IMR-90 (cell line): ENCODE results near the gene ZBED4. TPM values are rescaled to one million over a fixed set of nuclear protein-coding genes. Genes with fewer than 3 reads are reported as not detected.

Experiments
- ATAC-seq: fragments of 200-7000 bp; cut with Tn5 transposase; 2 replicates; pipeline ENCODE4 v1.9.1; 2020; ENCODE audit warnings: low read depth, mild to moderate bottlenecking, moderate library complexity
- BruUV-seq: library from RNA; stranded (reverse); fragments of 400-500 nt; replicated peaks from 2 replicates; lab custom pipeline; 2021; lab: Mats Ljungman, UMichigan
- CTCF ChIA-PET: fragments of 300-600 bp; formaldehyde crosslinking; extraction: SDS; loops from one replicate; lab custom pipeline; 2021; ENCODE audit warnings: antibody characterized with exemption; lab: Yijun Ruan, JAX
- POLR2A ChIA-PET: fragments of 300-600 bp; sonication (Branson Sonifier 250); formaldehyde crosslinking; loops from one replicate; lab custom pipeline; 2022; ENCODE audit warnings: antibody characterized with exemption; ENCODE audit not compliant: unreplicated experiment; lab: Charles Lee
- DNase-seq: peaks from one replicate; pipeline ENCODE4 v3.0.0; 2013
- H2AFZ ChIP-seq: replicated peaks from 2 replicates; pipeline ENCODE3; 2013; ENCODE audit warnings: low read length, mild to moderate bottlenecking; ENCODE audit not compliant: poor library complexity
- H2AK5ac ChIP-seq: 2 replicates; pipeline ENCODE4 v1.6.1; 2013; ENCODE audit warnings: low read depth, low read length, inconsistent platforms
- H2AK9ac ChIP-seq: replicated peaks from 2 replicates; pipeline ENCODE3; 2013; ENCODE audit warnings: mild to moderate bottlenecking, low read depth, low read length, moderate library complexity; ENCODE audit not compliant: poor library complexity
- H2BK120ac ChIP-seq: 2 replicates; pipeline ENCODE4 v1.6.1; 2013; ENCODE audit warnings: low read depth, low read length, inconsistent platforms
- H2BK15ac ChIP-seq: 3 replicates; pipeline ENCODE4 v1.6.1; 2013; ENCODE audit warnings: low read depth, low read length, inconsistent platforms
- H2BK20ac ChIP-seq: 2 replicates; pipeline ENCODE4 v1.6.1; 2013; ENCODE audit warnings: low read depth, mild to moderate bottlenecking, inconsistent platforms, low read length, moderate library complexity
- H2BK5ac ChIP-seq: 2 replicates; pipeline ENCODE4 v1.6.1; 2013; ENCODE audit warnings: mild to moderate bottlenecking, low read depth, low read length, inconsistent platforms; ENCODE audit not compliant: poor library complexity, severe bottlenecking
- H3K14ac ChIP-seq: replicated peaks from 2 replicates; pipeline ENCODE4 v1.6.1; 2013; ENCODE audit warnings: low read depth, low read length, inconsistent platforms
- H3K18ac ChIP-seq: 2 replicates; pipeline ENCODE4 v1.6.1; 2013; ENCODE audit warnings: low read depth, low read length, control low read depth
- H3K23ac ChIP-seq: 2 replicates; pipeline ENCODE4 v1.6.1; 2013; ENCODE audit warnings: low read depth, low read length, inconsistent platforms
- H3K27ac ChIP-seq: 2 replicates; pipeline ENCODE4 v1.5.1; 2013; ENCODE audit warnings: mild to moderate bottlenecking, control low read depth, low read length; ENCODE audit not compliant: insufficient read depth
- H3K27me3 ChIP-seq: 2 replicates; pipeline ENCODE4 v1.6.1; 2013; ENCODE audit warnings: low read length; ENCODE audit not compliant: control insufficient read depth, insufficient read depth
- H3K36me3 ChIP-seq: 2 replicates; pipeline ENCODE4 v1.6.1; 2013; ENCODE audit warnings: low read length, mixed read lengths; ENCODE audit not compliant: control insufficient read depth, insufficient read depth
- H3K4ac ChIP-seq: 2 replicates; pipeline ENCODE4 v1.6.1; 2013; ENCODE audit warnings: low read depth, low read length, inconsistent platforms
- H3K4me1 ChIP-seq: 2 replicates; pipeline ENCODE4 v1.6.1; 2013; ENCODE audit warnings: low read length, mixed read lengths; ENCODE audit not compliant: control insufficient read depth, insufficient read depth
- H3K4me2 ChIP-seq: 2 replicates; pipeline ENCODE4 v1.6.1; 2013; ENCODE audit warnings: low read depth, mild to moderate bottlenecking, control low read depth, low read length, moderate library complexity
- H3K4me3 ChIP-seq: 2 replicates; pipeline ENCODE4 v1.5.1; 2013; ENCODE audit warnings: low read depth, mild to moderate bottlenecking, control low read depth, low read length, moderate library complexity; ENCODE audit not compliant: insufficient read depth
- H3K56ac ChIP-seq: 2 replicates; pipeline ENCODE4 v1.6.1; 2013; ENCODE audit warnings: low read length, inconsistent platforms; ENCODE audit not compliant: insufficient read depth; ENCODE audit errors: extremely low read depth
- H3K79me1 ChIP-seq, 2 experiments: 2 replicates each; pipeline ENCODE4 v1.6.1; 2013; ENCODE audit warnings: low read length in 2 of 2, inconsistent platforms in 1 of 2, low read depth in 1 of 2
- H3K9ac ChIP-seq: 2 replicates; pipeline ENCODE4 v1.6.1; 2013; ENCODE audit warnings: low read depth, low read length, control low read depth
- H3K9me1 ChIP-seq: 2 replicates; pipeline ENCODE4 v1.6.1; 2013; ENCODE audit warnings: low read length, inconsistent platforms; ENCODE audit not compliant: insufficient read depth
- H3K9me3 ChIP-seq: 2 replicates; pipeline ENCODE4 v1.6.1; 2013; ENCODE audit warnings: low read length; ENCODE audit not compliant: control insufficient read depth, insufficient read depth
- H4K20me1 ChIP-seq: 2 replicates; pipeline ENCODE4 v1.6.1; 2013; ENCODE audit warnings: low read length, inconsistent platforms; ENCODE audit not compliant: insufficient read depth
- H4K5ac ChIP-seq: 2 replicates; pipeline ENCODE4 v1.6.1; 2013; ENCODE audit warnings: mild to moderate bottlenecking, low read depth, low read length, control low read depth
- H4K8ac ChIP-seq, 2 experiments: 2 replicates each; pipeline ENCODE4 v1.6.1; 2013; ENCODE audit warnings: low read depth in 2 of 2, low read length in 2 of 2, control low read depth in 1 of 2, inconsistent platforms in 1 of 2
- H4K91ac ChIP-seq: 2 replicates; pipeline ENCODE4 v1.6.1; 2013; ENCODE audit warnings: low read depth, low read length, inconsistent platforms; ENCODE audit not compliant: insufficient read depth
- BHLHE40 ChIP-seq: fragments of 150-350 bp; IDR thresholded peaks from 2 replicates; pipeline ENCODE4 v1.6.1; 2016; ENCODE audit warnings: mild to moderate bottlenecking, low read depth, low read length
- FOS ChIP-seq: fragments of 150-350 bp; IDR thresholded peaks from 2 replicates; pipeline ENCODE4 v1.6.1; 2016; ENCODE audit warnings: low read depth, low read length
- MAFK ChIP-seq: IDR thresholded peaks from 2 replicates; pipeline ENCODE4 v1.6.1; 2012; ENCODE audit warnings: low read depth, low read length, improper control_type of control experiment
- MAZ ChIP-seq: IDR thresholded peaks from 2 replicates; pipeline ENCODE4 v1.6.1; 2012; ENCODE audit warnings: low read depth, mild to moderate bottlenecking, low read length, improper control_type of control experiment, moderate library complexity, borderline replicate concordance
- MXI1 ChIP-seq: IDR thresholded peaks from 2 replicates; pipeline ENCODE4 v1.6.1; 2012; ENCODE audit warnings: low read depth, mild to moderate bottlenecking, low read length, moderate library complexity, borderline replicate concordance
- NFE2L2 ChIP-seq: fragments of 150-350 bp; IDR thresholded peaks from 2 replicates; pipeline ENCODE4 v1.6.1; 2016; ENCODE audit warnings: low read depth, mild to moderate bottlenecking, low read length
- POLR2A ChIP-seq: IDR thresholded peaks from 2 replicates; pipeline ENCODE4 v1.6.1; 2012; ENCODE audit warnings: mild to moderate bottlenecking, low read depth, low read length
- RAD21 ChIP-seq: IDR thresholded peaks from 2 replicates; pipeline ENCODE4 v1.6.1; 2012; ENCODE audit warnings: low read length, improper control_type of control experiment
- RCOR1 ChIP-seq: IDR thresholded peaks from 2 replicates; pipeline ENCODE4 v1.6.1; 2012; ENCODE audit warnings: mild to moderate bottlenecking, low read length, improper control_type of control experiment; ENCODE audit not compliant: insufficient replicate concordance
- SMC3 ChIP-seq: fragments of 150-350 bp; IDR thresholded peaks from 2 replicates; pipeline ENCODE4 v1.6.1; 2016; ENCODE audit warnings: low read depth, mild to moderate bottlenecking, antibody characterized with exemption, low read length, moderate library complexity
- WGBS, 2 experiments: methylation state at CpG; one replicate each; pipeline versions ENCODE4 v1.1.5 to v1.1.7; 2013; ENCODE audit warnings: missing lambda C conversion rate in 2 of 2; ENCODE audit not compliant: insufficient read length in 1 of 2; ENCODE audit errors: extremely low coverage in 2 of 2; 5-methylcytosine and 5-hydroxymethylcytosine counted together
- dilution Hi-C: fragments of 300-500 bp; cut with HindIII; formaldehyde crosslinking; loops from one replicate; pipeline ENCODE4 v1.14.3; 2018; ENCODE audit warnings: low sequenced_read_pairs; ENCODE audit not compliant: unreplicated experiment
- in situ Hi-C: fragments of 300-500 bp; cut with MboI; formaldehyde crosslinking; loops from 3 replicates; pipeline ENCODE4 v1.14.3; 2019; ENCODE audit warnings: low sequenced_read_pairs, inconsistent platforms, mixed read lengths
- intact Hi-C: fragments of 100-400 bp; cut with micrococcal nuclease; formaldehyde crosslinking; loops from 2 replicates; pipeline ENCODE4 v1.10.0; 2022
- polyA plus RNA-seq, 3 experiments: library from polyadenylated mRNA; depleted of rRNA; stranded (reverse); fragments of >200 nt; gene quantifications; 2 replicates each; pipeline ENCODE4 v1.2.3, GENCODE V29; 2012; ENCODE audit warnings: low replicate concordance in 1 of 3
- total RNA-seq: library from RNA; depleted of rRNA; stranded (reverse); fragments of >200 nt; gene quantifications from 2 replicates; pipeline ENCODE4 v1.2.3, GENCODE V29; 2012
- TF ChIP-seq, protein P1 (sequence below): conservative IDR thresholded peaks from 2 replicates; pipeline ENCODE4 v1.5.1; 2012; ENCODE audit warnings: mild to moderate bottlenecking, low read depth, low read length, improper control_type of control experiment
- TF ChIP-seq, protein P2 (sequence below): fragments of 150-350 bp; IDR thresholded peaks from 2 replicates; pipeline ENCODE4 v1.6.1; 2017; ENCODE audit warnings: mild to moderate bottlenecking, antibody characterized with exemption, low read length, low read depth

Gene ZBED4
- total and polyA plus RNA-seq, 2 of the 4 experiments (the other 2 are of a cell fraction): 9.3 to 10.5 TPM

DNA sequence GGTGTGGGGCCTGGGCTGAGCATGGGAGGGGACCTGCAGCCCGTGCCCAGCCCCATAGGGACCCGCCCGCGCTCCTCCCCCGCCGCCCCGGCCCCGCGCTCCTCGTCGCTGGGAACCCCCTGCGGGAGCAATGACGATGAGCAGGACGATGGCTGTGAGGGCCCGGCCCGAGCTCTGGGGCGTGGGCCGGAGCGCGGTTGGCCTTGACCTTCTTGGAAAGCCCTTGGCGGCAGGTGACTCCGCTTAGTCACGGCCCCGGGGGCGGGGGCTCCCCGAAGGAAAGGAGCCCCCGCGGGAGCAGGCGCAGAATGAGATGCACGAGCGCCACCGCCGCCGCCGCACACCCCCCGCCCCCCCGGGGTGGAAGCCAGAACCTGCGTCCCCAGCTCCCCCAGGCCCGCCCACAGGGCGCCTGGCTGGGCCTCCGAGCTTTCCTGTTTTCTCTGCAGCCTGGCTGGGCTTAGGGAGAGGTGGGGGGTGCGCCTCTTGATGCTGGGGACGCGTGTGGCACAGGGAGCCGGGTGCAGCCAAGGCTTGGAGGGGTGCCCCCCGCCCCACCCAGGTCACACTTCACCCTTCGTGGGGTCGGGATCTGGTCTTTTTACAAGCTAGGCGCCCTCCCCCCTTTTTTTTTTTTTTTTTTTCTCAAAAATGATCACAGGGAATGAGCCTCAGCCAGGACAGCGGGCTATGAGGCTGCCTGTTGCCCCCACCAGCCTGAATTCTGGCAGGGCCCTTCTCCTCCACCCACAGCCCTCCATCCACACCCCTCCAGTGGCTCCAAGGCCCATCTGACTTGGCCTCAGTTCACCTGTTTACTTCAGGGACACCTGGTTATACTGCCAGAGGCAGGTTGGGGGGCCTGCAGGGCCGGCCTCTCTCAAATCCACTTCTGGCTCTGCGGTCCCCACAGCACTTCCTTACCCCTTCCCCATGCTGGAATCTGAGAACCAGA, 82.7 kb downstream of the ZBED4 start:
- no peaks in the 10 kb centered on the region for H3K27me3 ChIP-seq
- H3K56ac ChIP-seq: no peak overlapping the region
- H4K91ac ChIP-seq: 0 out of 2 replicates have a peak overlapping the region, but pooled peaks have one; percentile 2
- H4K20me1 ChIP-seq: no peaks in the 10 kb centered on the region
- no peak overlapping the region for H2BK20ac ChIP-seq
- peak overlapping the region; percentile 25; the same call in 1 of the 2 replicates for H3K27ac ChIP-seq
- no peak overlapping the region for H3K14ac ChIP-seq
- H2BK120ac ChIP-seq: peak overlapping the region; percentile 60
- WGBS, 2 experiments: 49% methylated on average over 3 of the region's 52 CpGs; no CpG with 5 or more reads in 1 of the 2 experiments
- no peak overlapping the region; the same call in 1 of the 2 replicates for H3K18ac ChIP-seq
- intact Hi-C loops (no loop called here), dilution Hi-C loops (no loop called here), in situ Hi-C loops (no loop called here)
- H3K23ac ChIP-seq: no peak overlapping the region
- H3K4ac ChIP-seq: peak overlapping the region; percentile 51
- H4K5ac ChIP-seq: 0 out of 2 replicates have a peak overlapping the region, but pooled peaks have one; percentile 36
- peak overlapping the region in 1 of 2 experiments; percentile 40; a peak in 1 of 4 replicates for H4K8ac ChIP-seq
- TF ChIP-seq MAZ: peak; percentile 94
- 0 out of 2 replicates have a peak, but pooled peaks have one; percentile 7 for TF ChIP-seq NFE2L2
- TF ChIP-seq, protein P1, sequence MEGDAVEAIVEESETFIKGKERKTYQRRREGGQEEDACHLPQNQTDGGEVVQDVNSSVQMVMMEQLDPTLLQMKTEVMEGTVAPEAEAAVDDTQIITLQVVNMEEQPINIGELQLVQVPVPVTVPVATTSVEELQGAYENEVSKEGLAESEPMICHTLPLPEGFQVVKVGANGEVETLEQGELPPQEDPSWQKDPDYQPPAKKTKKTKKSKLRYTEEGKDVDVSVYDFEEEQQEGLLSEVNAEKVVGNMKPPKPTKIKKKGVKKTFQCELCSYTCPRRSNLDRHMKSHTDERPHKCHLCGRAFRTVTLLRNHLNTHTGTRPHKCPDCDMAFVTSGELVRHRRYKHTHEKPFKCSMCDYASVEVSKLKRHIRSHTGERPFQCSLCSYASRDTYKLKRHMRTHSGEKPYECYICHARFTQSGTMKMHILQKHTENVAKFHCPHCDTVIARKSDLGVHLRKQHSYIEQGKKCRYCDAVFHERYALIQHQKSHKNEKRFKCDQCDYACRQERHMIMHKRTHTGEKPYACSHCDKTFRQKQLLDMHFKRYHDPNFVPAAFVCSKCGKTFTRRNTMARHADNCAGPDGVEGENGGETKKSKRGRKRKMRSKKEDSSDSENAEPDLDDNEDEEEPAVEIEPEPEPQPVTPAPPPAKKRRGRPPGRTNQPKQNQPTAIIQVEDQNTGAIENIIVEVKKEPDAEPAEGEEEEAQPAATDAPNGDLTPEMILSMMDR: no peak
- TF ChIP-seq MAFK: no peak
- TF ChIP-seq POLR2A: no peak
- TF ChIP-seq, protein P2, sequence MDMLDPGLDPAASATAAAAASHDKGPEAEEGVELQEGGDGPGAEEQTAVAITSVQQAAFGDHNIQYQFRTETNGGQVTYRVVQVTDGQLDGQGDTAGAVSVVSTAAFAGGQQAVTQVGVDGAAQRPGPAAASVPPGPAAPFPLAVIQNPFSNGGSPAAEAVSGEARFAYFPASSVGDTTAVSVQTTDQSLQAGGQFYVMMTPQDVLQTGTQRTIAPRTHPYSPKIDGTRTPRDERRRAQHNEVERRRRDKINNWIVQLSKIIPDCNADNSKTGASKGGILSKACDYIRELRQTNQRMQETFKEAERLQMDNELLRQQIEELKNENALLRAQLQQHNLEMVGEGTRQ: peak; percentile 55
- TF ChIP-seq RCOR1: peak; percentile 80
- TF ChIP-seq FOS: peak; percentile 69
- no peak for TF ChIP-seq RAD21
- no peak for TF ChIP-seq MXI1
- TF ChIP-seq SMC3: no peak
- TF ChIP-seq BHLHE40: peak; percentile 90
- peak overlapping the region; percentile 60; the same call in 1 of the 2 replicates for H2AK5ac ChIP-seq
- ATAC-seq: peak; percentile 75
- no peaks in the 10 kb centered on the region for H3K9me1 ChIP-seq
- peaks cover 14% of the 10 kb centered on the region for H3K4me1 ChIP-seq
- POLR2A ChIA-PET: no interaction called here
- peak overlapping the region; percentile 27; the same call in 1 of the 3 replicates for H2BK15ac ChIP-seq
- peak; percentile 86 for DNase-seq
- H3K9me3 ChIP-seq: no peaks in the 10 kb centered on the region
- no TSS peak for BruUV-seq
- H3K4me2 ChIP-seq: peak overlapping the region; percentile 51; the same call in 1 of the 2 replicates
- peak overlapping the region; percentile 87 for H2AK9ac ChIP-seq
- H3K79me1 ChIP-seq: peaks cover 0 to 3% of the 10 kb centered on the region in 2 experiments; a peak in 1 of 4 replicates
- no peak overlapping the region for H3K9ac ChIP-seq
- no peaks in the 10 kb centered on the region for H3K36me3 ChIP-seq
- no peak overlapping the region for H2BK5ac ChIP-seq
- CTCF ChIA-PET: interaction anchor here (1.0 kb wide), 1 partner anchor 94 kb away, joined by 3 read pairs; no protein-coding TSS in a partner anchor
- 0 out of 2 replicates have a peak overlapping the region, but pooled peaks have one; percentile 18 for H3K4me3 ChIP-seq
- peak overlapping the region; percentile 78 for H2AFZ ChIP-seq
